NCI-H146 (cell line): Measurements from ENCODE around the gene IQCM.
"Not testable (repeated sequence)": the region's sequence is repeated elsewhere in the genome, so short reads cannot be mapped to it uniquely, and the experiment has no call there.

Experiments used
- DNase-seq: peaks from one replicate; lab custom pipeline; 2025; lab: John Stamatoyannopoulos, UW

Gene IQCM

DNA sequence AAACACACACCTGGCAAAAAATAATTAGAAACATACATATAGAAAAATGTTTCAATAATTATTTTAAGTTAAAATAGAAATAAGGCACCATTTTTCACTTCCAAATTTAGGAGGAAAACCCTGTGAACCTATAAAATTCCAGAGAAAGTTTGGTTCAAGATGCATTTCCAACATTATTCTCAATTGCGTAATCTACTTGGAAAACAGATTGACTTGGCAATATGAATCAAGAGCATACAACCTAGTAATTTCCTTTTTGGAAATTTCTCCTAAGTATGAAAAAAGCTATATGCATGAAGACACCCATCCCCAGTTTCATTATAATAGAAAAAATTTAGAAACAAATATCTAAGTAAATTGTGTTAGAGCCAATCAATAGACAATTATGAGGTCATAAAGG is 242.9 kb downstream of the IQCM start:
- DNase-seq, result no peak

DNA sequence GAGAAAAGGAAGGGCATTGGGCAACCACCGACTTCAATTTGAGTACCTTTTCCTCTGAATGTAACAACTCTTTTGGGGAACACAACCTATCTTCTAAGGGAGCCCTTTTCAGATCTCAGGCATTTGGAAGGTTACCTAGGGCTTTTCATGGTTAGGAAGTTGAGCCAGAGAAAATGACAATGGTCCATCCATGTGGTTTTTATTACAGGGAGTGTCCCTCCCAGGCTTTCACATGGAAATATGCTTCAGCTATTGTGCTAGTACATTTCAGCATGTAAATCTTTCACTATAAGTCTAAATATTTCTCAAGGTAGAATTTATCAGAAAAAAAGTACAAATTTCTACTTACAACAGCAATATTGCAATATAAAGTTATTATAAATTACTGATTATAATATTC is 259.8 kb downstream of the IQCM start:
- DNase-seq, result no peak

DNA sequence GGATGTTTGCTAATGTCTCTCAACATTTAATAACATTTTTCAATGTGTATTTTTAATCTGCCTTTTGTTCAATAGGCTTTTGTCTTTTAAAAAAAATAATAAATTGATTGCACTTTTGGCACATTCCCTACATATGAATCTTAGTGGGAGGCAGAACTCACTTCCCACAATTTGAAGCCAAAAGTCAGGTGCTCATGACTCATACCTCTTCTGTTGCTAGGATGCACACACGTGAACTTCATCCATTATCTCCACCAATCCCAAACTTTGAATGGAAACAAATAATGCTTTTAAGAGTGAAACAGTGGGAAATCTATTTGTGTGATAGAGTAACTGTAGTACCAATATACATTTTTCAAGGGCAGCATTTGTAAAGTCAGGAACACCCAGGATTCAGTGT is 260.5 kb downstream of the IQCM start:
- no peak for DNase-seq

DNA sequence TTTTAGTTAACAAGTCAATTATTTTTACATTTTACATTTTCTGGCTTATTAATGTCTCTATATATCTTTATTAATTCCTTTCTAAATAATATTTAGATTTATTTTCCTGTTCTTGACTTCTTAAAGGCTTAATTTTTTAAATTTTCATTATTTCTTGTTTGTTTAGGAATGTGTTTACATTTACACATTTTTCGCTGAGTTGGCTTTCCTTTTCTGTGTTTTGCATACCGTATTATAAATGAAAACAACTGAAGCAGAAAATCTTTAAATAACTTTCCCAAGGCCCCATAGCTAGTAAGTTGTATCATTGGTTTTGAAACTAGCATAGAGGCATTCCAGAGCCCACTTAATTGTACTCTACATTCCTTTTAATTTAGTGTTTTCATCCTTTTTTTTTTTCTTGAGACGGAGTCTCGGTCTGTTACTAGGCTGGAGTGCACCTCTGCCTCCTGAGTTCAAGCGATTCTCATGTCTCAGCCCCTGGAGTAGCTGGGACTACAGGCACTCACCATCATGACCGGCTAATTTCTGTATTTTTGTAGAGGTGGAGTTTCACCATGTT is 261.6 kb downstream of the IQCM start:
- DNase-seq, result no peak

DNA sequence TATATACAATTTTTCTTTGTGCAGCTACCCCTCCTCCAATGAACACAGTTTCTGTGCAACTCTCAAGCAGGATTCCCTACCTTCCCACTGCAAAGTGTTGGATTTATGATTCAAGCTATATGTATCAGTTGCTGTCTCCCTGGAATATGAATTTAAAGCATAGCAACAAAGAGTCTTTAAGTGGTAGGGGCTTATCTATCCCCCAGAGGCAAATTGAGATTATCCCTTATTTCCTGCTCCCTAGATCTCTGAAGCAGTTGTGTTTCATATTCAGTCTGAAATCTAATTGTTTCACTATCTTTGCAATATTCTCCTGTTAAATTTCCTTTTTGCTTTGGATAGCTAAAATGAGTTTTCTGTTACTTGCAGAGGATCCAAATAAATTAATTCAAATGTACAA is 263.0 kb downstream of the IQCM start:
- no peak for DNase-seq

DNA sequence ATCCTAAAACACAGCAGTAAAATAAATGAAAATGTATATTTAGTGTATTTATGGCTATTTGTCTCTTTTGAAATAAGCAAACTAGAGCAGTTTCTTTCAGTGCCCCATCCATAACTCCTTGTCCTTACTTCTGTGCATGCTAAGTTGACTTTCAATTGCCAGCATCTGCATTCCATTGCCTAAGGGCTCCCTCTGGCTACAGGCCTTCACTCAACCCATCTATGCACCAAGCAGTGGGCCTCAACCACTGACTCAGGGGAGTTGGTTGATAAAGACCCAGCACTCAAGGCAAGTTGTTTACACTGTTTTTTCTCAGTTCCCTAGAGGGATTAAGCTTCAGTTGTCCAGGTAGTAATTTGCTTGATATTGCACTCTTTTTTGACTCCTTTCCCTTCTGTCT is 265.7 kb downstream of the IQCM start:
- no peak for DNase-seq

DNA sequence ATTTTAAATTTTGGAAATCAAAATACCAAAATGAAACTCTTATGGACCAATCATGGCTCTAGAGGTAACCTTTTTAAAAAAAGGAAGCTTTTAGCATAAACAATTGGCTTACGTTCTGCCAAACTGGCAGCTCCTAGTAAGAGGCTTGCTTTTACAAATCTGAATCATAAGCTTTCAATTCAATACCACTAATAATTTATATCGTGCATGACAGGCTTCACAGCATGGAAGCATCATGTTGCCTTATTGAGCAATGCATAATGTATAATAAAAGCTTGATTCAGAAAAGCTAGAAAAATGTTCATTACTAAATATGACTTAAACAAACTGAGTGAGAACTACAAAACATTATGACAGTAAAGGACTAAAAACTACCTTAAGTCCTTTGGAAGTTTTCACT is 280.9 kb downstream of the IQCM start:
- DNase-seq, result no peak

DNA sequence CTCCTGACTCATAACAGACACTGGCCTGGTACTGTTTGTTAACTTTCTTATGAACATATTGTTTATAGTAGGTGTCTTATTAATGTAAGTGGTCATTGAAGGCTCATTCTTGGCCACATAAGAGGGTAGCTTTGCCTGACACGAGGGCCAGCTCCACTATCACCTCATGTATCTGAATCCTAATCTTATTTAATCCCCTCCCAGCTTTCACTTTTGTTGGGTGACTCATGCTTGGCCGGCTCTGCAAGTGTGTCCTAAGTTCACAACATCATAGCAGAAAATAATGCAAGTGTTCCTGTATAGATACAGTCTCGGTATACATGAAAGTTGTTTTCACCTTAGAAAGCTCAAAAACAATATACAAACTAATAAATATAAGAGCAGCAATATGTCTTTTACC is 283.8 kb downstream of the IQCM start:
- DNase-seq, result no peak

DNA sequence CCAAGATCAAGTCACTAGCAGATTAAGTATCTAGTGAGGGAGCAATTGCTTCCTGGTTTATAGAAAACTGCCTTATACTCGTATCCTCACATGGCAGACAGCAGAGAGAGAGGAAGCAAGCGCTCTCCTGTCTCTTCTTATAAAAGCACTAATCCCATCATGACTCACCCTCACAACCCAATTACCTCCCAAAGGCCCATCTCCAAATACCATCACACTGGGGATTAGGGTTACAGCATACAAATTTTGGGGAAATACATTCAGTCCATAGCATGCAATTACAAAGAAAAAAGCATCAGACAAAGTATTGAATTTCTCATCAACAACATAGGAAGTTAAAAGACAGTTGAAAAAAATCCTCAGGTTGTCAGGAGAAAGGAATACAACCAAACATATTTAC is 292.6 kb downstream of the IQCM start:
- no peak for DNase-seq

DNA sequence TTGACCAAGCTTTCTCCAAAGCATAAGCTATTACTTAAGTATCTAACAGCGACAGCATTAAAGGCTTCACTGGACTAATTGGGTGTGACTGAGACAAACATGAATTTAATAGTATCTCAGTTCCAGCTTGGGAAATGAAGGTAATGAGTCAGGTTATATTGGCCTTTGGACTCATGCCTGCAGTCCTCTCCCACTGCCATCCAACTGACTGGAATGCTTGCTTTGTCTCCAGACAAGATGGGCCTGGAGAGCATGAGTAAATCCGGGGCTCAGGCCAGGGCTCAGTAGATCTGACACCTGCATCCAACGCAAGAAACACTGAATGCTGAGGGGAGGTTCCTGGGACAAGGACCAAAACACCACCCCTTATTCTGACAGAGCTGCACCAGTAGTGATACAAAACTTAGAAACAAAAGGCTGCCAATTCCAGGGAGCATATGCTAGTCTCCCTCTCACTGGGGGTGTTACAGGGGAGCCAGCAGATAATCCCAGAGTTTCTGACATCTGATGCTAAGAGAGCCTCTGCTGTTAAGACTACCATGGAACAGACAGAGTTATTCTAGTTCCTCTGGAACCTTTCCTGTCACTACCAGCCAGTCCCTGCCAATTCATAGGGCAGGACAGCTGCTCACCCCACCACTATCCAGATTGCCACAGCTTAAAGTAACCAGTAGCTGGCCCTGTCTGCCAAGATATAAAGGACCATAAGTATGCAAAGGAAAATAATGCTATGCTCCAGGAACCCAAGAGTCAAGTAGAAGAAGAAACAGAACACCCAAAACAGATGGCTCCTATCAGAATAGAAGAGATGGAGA is 293.8 kb downstream of the IQCM start:
- no peak for DNase-seq

DNA sequence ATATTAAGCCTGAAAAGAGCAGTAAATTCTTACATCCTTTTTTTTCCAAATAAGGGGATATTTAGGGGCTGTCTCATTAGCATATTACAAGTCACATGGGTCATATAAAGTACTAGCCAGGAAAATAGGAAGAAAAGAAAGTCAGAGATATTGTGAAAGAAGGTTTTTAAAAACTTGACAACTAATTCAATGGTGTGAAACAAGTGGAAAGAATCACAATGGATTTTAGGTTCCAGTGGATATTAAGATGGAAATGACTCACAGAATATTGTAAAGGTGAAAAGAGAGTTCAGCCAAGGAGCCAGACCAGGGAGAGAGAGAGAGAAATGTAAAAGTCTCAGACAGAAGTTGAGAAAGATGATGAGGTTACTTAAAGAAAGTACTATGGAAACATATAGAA is 297.2 kb downstream of the IQCM start:
- DNase-seq, result no peak

DNA sequence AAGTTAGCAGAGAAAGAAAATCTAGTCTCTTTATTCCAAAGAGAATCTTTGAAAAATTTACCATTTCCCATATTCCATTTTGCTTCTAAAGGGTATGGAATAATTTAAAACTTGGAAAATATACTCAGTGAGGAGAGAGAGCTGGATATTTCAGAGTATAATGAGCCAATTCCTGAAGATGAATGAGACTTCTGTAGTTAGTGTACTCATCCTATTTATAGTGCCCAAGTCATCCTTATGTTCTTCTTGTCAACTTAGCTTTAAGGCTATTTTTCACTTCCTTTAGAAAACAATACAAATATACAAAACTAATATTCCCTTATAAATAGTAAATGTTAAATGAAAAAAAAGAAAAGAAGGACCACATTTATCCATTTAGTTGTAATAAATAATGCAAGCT is 302.6 kb downstream of the IQCM start:
- no peak for DNase-seq

DNA sequence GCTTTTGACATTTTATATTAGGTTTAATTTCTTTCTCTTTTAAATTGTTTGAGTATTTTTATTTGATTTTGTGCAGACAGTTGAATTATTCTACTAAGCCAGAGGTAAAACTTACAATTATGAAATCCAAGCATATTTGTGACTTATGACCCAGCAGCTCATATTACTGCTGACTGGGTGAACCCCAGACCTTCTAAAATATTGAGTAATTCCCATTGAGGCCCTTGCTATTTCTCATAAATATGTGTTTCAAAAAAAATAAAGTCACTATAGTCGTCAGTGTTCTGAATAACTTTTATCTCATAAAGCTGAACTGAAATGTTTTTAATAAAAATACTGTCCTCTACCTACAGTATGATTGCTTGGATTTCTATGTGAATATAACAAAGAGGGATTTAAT is 303.1 kb downstream of the IQCM start:
- DNase-seq, result no peak

DNA sequence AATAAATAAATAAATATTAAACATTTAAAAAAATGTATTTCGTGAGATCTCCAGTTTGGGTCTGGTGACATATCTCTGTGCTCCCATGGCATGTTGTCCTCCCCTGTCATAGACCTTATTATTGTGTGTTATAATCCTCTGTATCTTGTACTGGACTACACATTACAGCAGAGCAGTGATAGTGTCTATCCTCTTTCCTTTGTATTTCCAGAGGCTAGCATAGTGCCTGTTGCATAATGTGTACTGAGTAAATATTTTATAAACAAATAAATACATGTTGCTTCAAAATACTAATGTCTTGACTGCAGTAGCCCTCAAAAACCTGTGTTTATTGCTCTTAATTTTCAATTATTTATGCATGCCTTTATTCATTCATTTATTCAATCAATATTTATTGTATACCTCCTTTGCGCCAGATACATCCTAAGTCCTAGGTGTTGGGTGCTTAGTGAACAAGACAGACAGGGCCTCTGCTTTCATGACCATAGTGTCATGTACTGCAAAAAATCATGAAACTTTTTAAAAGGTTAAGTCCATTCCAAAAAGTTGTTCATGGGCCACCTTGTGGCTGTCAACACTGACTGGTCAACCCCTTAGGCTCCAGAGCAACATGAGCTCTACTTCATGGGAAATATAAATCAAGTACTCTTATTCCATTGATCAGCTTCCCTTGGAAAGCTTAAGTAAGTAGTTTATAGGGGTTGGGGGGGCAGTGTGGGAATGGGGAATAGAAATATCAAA is 303.9 kb downstream of the IQCM start:
- no peak for DNase-seq

DNA sequence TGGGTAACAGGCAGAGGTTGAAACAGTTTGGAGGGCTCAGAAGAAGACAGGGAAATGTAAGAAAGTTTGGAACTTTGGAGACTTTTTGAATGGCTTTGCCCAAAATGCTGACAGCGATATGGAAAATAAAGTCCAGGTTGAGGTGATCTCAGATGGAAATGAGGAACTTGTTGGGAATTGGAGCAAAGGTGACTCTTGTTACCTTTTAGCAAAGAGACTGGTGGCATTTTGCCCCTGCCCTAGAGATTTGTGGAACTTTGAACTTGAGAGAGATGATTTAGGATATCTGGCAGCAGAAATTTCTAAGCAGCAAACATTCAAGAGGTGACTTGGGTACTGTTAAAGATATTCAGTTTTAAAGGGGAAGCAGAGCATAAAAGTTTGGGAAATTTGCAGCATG is 308.3 kb downstream of the IQCM start:
- DNase-seq, result not testable (repeated sequence)

DNA sequence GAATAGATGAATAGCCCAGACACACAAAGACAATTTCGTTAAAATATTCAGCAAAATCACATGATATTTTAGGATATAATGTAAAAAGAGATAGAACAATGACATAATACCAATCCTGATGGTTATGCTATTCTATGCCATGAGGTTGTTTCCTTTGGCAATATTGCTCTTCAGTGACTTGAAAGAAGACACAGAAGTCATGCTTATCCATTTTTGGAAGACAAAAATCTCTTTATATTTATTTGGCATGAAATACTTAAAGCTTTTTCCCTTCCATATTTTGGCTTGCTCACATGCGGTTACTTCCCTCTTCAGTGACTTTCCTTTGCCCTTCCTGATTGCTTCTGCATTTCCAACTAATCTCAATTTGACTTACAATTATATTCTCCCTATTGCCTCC is 314.8 kb downstream of the IQCM start:
- DNase-seq, result no peak

DNA sequence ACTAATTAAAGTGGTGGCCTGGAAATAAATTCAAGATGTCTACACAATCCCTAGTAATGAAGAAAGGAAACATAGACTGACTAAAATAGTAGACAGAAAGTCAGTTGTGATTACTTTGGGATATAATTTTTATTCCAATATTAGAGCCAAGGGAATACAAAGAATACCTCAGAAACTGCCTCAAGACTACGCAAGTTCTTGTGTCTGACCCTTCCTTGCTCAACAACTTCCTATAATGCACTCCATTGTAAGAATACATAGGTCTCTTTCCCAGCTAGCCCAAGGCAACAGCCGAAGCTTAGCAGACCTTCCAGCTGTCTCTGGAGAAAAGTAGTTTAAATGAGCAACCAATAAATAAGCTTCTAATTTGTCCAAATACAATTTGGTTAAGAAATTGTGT is 315.9 kb downstream of the IQCM start:
- DNase-seq, result no peak

DNA sequence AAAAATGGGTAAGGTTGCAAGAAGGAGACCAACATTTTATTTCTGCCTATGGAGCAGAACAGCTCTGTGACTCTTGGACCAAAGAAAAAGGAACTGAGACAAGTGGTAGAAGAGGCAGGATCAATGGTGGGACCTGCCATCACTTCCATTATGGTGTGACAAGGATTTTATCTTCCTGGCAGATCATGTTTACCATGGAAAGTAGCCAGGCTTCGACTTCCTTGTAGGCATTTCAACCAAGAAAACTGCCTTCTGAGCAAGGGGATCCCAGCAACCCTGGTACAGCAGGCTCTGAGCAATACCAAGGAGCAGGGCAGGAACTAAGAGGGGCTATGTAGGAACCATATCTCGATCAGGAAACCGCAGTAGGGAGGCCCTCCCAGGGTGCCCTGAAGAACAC is 317.4 kb downstream of the IQCM start:
- no peak for DNase-seq

DNA sequence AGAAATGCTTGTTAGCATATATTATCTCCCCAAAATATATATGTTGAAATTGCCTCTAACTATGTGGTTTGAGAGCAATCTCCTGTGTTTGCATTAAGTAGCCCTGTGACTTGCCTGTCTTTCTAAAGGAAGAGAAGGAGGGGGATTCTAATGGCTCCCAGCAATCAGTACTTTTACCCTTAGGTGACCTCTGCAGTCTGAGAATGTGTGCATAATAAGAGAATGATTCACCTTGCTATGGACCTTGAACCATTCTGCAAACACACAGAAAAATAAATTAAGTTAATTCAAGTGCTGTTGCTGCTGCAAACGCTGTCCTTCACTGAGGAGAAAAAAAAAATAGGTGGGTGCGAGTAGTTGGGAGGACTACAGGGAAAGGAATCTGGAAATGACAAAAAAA is 322.2 kb downstream of the IQCM start:
- DNase-seq, result no peak

DNA sequence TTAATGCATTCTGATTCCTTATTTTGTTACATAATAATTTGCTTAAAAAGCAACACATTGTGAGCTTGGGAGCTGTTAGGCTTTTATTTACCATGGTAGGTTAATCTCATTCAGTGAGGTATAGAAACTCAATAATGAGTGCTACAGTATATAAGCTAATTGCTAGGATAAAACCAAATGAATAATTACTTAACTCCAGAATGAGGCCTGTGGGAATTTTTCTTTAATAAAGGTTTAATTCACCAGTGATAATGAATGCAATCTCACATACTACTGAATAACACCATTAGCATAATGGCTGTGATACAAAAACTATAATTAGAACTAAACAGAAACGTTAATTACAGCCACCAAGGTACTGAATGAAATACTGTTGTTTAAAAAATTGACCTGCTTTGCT is 326.3 kb downstream of the IQCM start:
- no peak for DNase-seq

DNA sequence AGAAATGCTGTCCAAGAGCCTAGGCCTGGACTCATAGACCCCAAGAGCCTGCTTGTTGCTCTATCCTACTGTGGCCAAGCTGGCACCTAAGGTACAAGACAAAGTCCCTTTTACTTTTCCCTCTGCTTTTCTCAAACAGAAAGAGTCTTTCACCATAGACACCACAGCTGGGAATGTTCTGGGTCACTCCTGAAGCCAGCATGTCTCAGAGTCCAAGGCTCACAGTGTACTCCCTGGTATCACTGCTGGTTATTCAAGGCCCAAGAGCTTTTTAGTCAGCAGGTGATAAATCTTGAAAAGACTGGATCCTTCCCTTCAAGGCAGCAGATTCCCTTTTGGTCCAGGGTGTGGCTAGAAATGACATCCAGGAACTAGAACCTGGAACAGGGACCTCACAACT is 328.8 kb downstream of the IQCM start:
- no peak for DNase-seq

DNA sequence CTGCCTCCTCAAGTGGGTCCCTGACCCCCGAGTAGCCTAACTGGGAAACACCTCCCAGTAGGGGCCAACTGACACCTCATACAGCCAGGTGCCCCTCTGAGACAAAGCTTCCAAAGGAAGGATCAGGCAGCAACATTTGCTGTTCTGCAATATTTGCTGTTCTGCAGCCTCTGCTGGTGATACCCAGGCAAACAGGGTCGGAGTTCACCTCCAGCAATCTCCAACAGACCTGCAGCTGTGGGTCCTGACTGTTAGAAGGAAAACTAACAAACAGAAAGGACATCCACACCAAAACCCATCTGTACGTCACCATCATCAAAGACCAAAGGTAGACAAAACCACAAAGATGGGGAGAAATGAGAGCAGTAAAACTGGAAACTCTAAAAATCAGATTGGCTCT is 347.0 kb downstream of the IQCM start:
- DNase-seq, result not testable (repeated sequence)

DNA sequence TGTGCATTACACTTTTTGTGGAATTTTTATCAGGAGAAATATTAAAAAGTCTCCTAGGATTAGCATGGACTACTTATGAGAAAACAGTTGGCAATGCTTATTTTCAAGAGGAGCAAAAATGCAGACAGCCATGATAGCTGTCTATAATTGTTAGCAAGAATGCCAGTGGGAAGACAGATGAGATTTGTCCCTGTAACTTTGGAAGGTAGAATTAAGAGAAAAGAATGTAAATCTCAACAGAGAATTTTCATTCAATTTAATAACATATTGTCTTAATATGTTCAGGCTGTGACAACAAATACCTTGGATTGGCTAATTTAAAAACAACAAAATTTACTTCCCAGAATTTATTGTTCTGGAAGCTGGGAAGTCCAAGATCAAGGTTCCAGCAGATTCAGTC is 349.2 kb downstream of the IQCM start:
- DNase-seq, result no peak
